Activated CD4-positive, alpha-beta T cell treated with anti-CD3 and anti-CD28 coated beads, Interleukin-2, amount 50 U/mL, for 1 hour (primary cell): ENCODE measurements around the gene MRPS18A.
"Not testable (repeated sequence)": the region's sequence is repeated elsewhere in the genome, so short reads cannot be mapped to it uniquely, and the experiment has no call there.

ENCODE experiments used
- DNase-seq: peaks from one replicate; pipeline ENCODE4 v3.0.0-alpha.2; 2020

MRPS18A gene

DNA sequence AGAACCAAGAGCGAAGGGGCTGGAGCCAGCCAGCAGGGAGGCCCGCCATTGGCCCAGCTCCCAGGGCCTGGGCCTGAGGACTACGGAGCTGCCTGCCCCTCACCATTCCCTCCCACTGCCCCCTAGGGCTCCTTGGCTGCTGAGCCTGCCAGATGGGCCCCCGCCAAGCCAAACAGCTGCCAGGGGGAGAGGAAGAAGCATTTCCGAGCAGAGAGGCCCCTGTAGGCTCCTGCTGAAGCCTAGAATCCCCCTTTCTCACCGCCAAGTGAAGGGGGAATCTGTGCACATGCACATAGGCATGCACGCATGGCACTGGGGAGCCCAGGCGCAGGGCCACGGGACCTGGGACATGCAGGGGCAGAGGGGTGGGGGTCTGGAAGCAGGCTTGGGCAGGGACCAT is 28.5 kb upstream of the MRPS18A start:
- no peak for DNase-seq

- DNase-seq, result no peak
Measured at GRCh38 chr6:43715056-43715788, 27.6 kb upstream of the MRPS18A start.

GRCh38 chr6:43714311-43715055 is 26.9 kb upstream of the MRPS18A start:
- DNase-seq, result no peak

GRCh38 chr6:43713643-43714310 is 26.2 kb upstream of the MRPS18A start:
- no peak for DNase-seq

DNA sequence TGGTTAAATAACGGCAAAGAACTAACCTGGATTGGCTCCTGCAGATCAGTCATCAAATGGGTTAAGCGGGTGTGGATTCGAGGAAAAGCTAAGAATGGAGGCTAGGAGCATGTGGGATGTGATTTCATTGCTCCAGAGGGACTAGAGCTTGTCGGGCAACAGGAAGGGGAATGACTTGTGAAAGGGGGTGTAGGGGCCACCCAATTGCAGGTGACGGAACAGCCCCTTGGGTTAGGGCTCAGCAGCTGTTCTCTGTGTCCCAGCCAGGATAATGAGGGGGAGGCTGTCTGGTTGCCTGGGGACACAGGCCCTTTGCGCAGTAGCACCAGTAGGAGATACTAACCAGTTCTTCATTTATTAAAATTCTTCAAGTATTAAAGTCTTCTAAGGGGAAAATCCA is 25.0 kb upstream of the MRPS18A start:
- DNase-seq, result no peak

- DNase-seq, result no peak
Measured at GRCh38 chr6:43710576-43710975, 23.0 kb upstream of the MRPS18A start.

- no peak for DNase-seq
Measured at GRCh38 chr6:43709654-43710303, 22.2 kb upstream of the MRPS18A start.

- DNase-seq, result no peak
Measured at GRCh38 chr6:43708860-43709653, 21.5 kb upstream of the MRPS18A start.

DNA sequence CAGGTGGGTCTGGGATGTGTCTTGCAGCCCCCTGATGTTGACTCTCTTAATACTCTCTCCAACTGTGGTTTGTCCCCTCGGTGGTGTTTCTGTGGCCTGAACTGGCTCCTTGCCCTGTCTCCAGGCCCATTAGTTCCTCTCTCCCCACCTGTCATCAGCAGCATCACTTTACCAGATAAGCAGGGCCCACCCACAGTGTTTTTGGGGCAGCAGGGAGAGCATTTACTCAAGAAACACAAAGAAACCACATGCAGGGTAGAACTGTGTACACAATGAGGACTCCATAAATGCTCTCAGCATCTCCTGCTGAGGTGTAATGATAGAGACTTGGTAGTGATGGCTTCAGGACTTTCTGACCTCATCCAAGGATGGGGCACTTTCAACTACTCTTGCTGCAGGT is 20.2 kb upstream of the MRPS18A start:
- no peak for DNase-seq

- no peak for DNase-seq
Measured at GRCh38 chr6:43707269-43707668, 19.7 kb upstream of the MRPS18A start.

GRCh38 chr6:43706788-43707187 is 19.2 kb upstream of the MRPS18A start:
- no peak for DNase-seq

DNA sequence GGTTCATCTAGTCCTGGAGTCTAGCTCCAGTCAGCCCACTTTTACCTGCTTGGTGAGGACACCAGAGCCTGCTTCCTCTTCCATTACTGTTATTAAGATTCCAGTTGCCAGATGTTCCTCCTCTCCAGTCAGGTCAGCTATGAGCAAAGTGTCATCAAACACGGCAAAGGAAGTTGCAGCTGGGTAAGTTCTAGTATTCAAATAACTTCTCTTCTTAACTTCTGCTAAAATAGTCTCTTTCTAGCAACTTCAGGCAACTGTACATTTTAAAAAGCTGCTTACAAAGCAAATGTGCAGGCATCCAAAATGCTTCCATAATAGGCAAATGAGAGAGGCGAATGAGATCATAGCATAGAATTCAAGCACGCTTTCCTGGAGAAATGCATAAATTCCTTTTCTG is 18.4 kb upstream of the MRPS18A start:
- no peak for DNase-seq

- DNase-seq, result no peak
Measured at GRCh38 chr6:43703512-43704429, 16.2 kb upstream of the MRPS18A start.

DNA sequence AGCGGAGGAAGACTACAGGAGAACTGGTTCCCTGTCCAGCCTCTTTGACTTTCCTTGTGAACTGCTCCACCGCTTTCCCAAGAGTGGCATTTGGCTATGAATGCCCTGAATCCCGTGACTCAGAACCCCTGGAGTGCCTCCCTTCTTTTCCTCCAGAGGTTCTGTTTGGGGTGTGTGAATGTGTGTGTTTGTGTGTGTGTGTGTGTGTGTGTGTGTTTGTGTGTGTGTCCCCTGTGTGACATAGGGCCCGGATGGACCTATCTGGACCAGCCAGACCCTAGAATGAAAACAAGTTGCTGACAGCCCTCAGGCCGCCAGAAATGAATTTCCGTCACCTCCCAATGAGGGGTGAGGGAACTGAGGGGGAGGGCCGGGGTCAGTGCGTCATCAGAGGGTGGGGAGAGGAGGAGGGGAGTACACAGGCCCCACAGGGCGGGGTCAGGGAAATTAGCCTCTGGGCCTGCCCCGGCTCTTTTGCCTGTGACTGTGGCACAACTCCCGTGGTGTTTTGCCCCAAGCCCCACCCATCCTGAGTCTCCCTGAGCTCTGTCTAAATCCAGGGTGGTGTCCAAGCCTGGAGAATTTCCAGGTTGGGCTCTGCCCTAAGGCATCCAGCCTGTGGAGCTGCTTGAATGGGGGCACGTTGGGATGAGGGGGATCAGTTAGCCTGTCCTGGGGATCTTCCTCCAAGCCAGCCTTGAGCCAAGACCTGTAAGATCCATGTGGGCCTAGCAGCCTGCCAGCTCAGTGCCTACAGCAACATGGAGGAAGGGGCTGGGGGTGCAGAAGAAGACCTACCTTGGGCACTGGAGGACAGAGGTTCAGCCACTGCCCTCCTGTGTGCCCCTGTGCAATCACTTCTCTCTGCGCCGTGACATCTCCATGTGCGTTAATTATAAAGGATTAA is 15.2 kb upstream of the MRPS18A start:
- no peak for DNase-seq

- no peak for DNase-seq
Measured at GRCh38 chr6:43702171-43702533, 14.6 kb upstream of the MRPS18A start.

DNA sequence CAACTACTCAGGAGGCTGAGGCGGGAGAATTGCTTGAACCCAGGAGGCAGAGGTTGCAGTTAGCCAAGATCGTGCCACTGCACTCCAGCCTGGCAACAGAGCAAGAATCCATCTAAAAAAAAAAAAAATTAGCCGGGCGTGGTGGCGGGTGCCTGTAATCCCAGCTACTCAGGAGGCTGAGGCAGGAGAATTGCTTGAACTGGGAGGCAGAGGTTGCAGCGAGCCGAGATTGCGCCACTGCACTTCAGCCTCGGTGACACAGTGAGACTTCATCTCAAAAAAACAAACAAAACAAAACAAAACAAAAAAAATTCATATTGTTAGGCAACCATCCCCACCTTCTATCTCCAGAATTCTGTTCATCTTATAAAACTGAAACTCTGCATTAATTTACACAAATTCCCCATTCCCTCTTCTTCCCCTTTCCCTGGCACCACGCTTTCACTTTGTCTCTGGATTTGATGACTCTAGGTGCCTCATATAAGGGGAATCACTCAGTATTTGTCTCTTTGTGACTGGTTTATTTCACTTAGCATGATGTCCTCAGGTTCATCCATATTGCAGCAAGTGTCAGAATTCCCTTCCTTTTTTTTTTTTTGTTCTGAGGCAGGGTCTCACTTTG is 13.5 kb upstream of the MRPS18A start:
- not testable (repeated sequence) for DNase-seq

- DNase-seq, result no peak
Measured at GRCh38 chr6:43699564-43700186, 12.1 kb upstream of the MRPS18A start.

DNA sequence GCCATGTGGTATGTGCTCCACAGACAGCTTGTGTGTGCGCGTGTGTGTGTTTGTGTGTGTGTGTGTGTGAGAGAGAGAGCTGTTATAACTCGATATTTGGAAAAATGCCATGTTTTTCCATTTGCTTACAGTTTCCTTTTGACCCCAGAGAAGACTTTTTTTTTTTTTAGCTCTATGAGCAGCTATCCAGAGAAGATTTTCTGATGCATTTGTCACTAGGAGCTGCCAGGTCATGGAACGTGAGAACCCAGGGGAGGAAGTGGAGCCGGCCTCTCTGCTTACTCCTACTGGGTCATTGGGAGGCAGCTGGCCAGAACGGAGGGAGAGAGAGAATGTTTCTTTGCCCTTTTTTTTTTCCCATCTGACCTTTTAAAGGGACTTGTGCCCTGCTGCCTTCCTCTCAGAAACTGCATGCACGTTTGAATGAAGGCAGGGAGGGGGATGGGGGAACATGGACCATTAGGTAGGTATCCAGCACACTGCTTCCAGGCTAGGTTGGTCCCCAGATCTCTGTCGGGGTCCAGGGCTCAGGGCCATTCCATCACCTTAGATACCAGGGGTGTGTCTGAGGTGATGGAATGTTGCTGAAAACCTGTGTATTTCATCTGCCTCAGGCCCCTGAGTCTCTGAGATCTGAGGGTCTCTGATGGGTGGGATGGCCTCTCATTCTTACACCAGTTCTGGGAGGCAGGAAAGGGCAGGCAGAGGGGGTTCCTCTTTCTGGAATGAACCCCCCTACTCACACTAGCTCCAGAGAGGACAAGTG is 11.2 kb upstream of the MRPS18A start:
- no peak for DNase-seq

GRCh38 chr6:43697421-43697820 is 9.8 kb upstream of the MRPS18A start:
- no peak for DNase-seq
